Keratinocyte (primary cell): Measurements from ENCODE around the gene CD55.

ENCODE experiments used
- EZH2 ChIP-seq: IDR thresholded peaks from one replicate; pipeline ENCODE4 v1.6.1; 2012; ENCODE audit warnings: inconsistent platforms, mild to moderate bottlenecking, low read length, moderate library complexity
- TF ChIP-seq, protein P1 (sequence below), 3 experiments: IDR thresholded peaks in 1 of 3; conservative IDR thresholded peaks in 1 of 3; optimal IDR thresholded peaks in 1 of 3; 2 replicates in 2 of 3; 3 replicates in 1 of 3; pipeline versions ENCODE3 to v1.5.1; 2011; ENCODE audit warnings: low read length in 3 of 3, mild to moderate bottlenecking in 3 of 3, moderate library complexity in 2 of 3, control low read depth in 1 of 3, inconsistent platforms in 1 of 3; ENCODE audit not compliant: insufficient read depth in 2 of 3; ENCODE audit errors: extremely low read depth in 1 of 3

DNA sequence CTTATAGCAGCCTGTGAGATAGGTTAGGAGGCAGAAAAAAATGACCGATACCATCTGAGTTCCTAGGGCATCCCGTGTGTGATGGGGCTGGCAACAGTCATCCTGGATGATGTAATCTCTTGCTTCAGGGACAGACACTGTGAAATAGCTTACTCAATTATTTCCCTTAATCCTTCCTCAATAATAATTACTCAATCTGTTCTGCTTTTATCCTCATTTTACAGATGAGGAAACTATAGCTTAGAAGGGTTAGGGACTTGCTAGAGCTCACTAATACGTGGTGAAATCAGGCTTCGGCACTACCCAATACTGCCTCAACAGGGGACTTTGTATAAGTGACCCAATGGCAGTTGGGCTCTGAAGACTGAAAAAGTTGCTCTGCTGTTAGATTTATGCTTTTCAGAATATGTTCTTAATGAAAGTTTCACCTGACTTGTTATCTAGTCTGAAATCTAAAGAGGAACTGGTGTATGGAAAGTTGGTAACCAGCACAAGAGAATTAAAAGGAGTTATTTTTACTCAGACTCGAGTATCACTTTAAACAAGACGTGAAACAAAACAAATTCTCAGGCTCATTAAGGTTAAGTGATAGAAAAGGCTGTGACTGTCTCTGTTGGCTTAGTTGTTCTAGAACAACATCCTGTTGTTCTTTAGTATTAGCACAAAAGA is 14.4 kb downstream of the CD55 start:
- no peak for TF ChIP-seq EZH2
- TF ChIP-seq, protein P1, sequence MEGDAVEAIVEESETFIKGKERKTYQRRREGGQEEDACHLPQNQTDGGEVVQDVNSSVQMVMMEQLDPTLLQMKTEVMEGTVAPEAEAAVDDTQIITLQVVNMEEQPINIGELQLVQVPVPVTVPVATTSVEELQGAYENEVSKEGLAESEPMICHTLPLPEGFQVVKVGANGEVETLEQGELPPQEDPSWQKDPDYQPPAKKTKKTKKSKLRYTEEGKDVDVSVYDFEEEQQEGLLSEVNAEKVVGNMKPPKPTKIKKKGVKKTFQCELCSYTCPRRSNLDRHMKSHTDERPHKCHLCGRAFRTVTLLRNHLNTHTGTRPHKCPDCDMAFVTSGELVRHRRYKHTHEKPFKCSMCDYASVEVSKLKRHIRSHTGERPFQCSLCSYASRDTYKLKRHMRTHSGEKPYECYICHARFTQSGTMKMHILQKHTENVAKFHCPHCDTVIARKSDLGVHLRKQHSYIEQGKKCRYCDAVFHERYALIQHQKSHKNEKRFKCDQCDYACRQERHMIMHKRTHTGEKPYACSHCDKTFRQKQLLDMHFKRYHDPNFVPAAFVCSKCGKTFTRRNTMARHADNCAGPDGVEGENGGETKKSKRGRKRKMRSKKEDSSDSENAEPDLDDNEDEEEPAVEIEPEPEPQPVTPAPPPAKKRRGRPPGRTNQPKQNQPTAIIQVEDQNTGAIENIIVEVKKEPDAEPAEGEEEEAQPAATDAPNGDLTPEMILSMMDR (optimal IDR thresholded peaks at IDR 0.05 in 1 of 3, IDR thresholded peaks at IDR 0.05 in 1 of 3, conservative IDR thresholded peaks at IDR 0.05 in 1 of 3; ENCODE audit: extremely low read depth in 1 of 3, insufficient read depth in 2 of 3, low read length in 3 of 3): no peak
